CD4-positive, alpha-beta T cell treated with Interleukin-21 for 1 hour (primary cell): ENCODE results near the gene YARS1.

Experiments used
- DNase-seq: peaks from one replicate; pipeline ENCODE4 v3.0.0-alpha.2; 2020

YARS1 gene

GRCh38 chr1:32741413-32742198 is 75.6 kb downstream of the YARS1 start:
- DNase-seq, result no peak

GRCh38 chr1:32741059-32741412 is 76.1 kb downstream of the YARS1 start:
- DNase-seq, result no peak

- no peak for DNase-seq
Measured at GRCh38 chr1:32736812-32737791, 80.1 kb downstream of the YARS1 start.

- no peak for DNase-seq
Measured at GRCh38 chr1:32733582-32734321, 83.4 kb downstream of the YARS1 start.

- DNase-seq, result no peak
Measured at GRCh38 chr1:32729254-32730046, 87.7 kb downstream of the YARS1 start.

- no peak for DNase-seq
Measured at GRCh38 chr1:32728413-32729077, 88.6 kb downstream of the YARS1 start.

- no peak for DNase-seq
Measured at GRCh38 chr1:32727876-32728275, 89.3 kb downstream of the YARS1 start.

GRCh38 chr1:32725615-32725982 is 91.6 kb downstream of the YARS1 start:
- DNase-seq, result no peak
